Left renal pelvis (tissue), 4 donors: ENCODE data around the gene STC2. TPM values are rescaled to one million over a fixed set of nuclear protein-coding genes. Genes with fewer than 3 reads are reported as not detected.
A peak's percentile ranks its signal among the peaks of the same experiment; 100 is the strongest.
"Not testable (repeated sequence)": the region's sequence is repeated elsewhere in the genome, so short reads cannot be mapped to it uniquely, and the experiment has no call there.

Source experiments
- DNase-seq, 4 donors: peaks; one replicate each; pipeline ENCODE4 v3.0.0-alpha.2; 2013; ENCODE audit warnings: low read depth in 4 of 4, low spot score in 3 of 4
- polyA plus RNA-seq, 4 donors: library from polyadenylated mRNA; unstranded; fragments of 120-200 nt; gene quantifications; one replicate each; pipeline ENCODE4 v1.2.1, GENCODE V29; 2013; ENCODE audit not compliant: insufficient read length in 4 of 4

The STC2 gene
- polyA plus RNA-seq, 4 donors = 0.98 to 2.1 (median 1.5) TPM

DNA sequence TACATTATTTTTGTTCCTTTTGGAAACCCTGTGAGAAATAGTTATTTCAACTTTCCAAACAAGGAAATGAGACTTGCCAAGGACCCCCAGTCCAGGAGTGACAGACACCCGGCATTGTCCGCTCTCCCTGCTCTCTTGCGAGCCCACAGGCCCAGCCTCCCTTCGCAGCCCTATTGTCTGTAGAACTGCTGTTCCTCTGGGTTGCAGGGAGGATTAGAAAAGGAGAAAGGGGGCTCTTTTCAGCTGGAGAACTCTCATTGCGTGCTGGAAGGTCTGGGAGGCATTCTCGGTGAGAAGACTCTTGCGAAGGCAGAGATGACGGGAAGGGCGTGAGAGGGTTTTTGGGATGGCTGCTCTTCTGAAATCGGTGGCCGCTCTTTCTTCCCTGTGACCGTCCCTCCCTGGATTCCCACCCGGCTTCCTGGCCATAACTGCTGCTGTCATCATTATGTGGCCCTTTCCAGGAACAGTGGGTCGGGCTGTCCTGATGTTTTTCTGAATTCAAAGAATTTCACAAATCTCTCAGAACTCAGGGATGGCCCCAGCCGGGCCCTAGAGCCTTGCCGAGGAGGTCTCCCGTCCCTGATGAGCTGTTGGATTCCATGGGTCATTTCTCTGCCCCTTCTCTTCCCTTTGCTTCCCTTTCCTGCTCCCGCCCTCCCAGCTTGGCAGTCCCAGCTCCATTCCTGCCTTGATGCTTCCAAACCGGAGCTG lies 29.8 kb downstream of the STC2 start:
- DNase-seq = no peak

DNA sequence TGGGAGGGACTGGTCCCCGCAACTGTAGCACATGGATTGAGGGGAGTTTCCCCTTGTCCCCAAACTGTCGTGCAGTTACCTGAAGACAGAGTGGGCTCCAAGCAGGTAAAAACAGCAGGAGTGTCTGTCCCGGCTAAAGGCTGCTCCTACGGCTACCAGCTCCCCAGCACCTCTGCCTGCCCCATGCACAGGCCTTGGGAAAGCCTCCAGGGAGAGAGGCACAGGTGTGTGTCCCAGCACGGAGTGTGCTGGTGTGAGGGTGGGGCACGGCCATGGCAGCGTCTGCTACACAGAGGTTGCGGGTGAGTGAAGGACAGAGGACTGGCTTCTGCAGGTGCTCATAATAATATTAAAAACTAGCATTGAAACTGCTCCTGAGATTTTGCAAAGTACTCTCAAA lies 30.4 kb downstream of the STC2 start:
- DNase-seq = no peak

DNA sequence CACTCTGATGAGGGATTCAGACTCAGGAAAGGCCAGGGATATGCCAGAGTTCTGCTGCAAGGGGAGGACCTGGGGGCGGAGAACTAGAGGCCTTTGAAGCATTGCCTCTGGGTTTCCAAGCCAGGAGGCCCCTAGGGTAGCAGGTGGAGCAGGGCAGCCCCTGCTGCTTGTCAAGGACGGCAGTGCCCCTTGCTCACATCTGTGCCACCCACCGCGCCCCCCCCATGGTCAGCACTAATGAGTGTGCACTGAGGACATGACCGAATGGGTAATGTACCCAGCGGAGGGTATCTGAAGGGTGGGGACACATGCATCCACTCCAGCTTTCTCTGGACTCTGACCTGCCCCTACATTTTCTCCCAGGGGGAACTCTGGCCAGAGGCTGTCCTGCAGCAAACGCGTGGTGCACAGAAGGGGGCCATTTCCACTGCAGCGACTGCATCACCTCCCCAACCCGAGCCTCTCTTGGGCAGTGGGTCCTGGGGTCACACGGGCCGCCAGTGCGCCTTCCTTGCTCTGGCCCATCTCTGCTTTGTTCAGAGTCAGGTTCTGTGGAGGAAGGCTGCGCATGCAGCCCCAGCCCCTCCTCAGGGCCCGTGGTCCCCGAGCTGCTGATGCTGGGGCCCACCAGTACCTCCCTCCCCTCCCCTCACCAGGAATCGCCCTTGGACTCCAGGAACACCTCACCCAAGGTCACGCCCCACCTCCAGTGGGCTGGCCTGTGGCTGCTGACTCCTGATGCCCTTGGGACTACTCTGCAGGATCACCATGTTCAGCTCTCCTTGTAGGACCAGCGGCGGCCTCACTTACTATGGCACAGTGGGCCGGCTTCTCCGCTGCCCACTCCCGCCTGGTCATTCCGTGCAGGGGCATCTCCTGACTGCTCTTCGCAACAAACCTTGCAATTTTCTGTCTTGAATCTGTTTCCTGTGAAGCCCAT lies 31.2 kb downstream of the STC2 start:
- DNase-seq = no peak

DNA sequence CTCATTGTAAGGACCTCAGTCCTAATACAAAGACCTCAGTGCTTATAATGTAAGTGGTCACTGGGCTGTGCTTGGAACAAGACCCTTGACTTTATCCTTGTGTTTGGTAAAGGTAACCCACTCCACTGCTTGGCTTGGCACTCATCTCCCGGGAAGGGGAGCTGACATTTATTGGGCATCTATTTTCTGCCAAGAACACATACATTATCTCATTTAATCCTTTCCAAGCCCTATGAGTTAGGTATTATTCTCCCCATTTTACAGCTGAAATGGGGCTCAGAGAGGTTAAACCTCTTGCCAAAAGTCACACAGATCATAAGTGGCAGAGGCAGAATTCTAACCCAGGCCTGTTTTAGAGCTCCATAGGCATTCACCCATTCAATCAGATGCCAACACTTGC lies 32.4 kb downstream of the STC2 start:
- no peak for DNase-seq

DNA sequence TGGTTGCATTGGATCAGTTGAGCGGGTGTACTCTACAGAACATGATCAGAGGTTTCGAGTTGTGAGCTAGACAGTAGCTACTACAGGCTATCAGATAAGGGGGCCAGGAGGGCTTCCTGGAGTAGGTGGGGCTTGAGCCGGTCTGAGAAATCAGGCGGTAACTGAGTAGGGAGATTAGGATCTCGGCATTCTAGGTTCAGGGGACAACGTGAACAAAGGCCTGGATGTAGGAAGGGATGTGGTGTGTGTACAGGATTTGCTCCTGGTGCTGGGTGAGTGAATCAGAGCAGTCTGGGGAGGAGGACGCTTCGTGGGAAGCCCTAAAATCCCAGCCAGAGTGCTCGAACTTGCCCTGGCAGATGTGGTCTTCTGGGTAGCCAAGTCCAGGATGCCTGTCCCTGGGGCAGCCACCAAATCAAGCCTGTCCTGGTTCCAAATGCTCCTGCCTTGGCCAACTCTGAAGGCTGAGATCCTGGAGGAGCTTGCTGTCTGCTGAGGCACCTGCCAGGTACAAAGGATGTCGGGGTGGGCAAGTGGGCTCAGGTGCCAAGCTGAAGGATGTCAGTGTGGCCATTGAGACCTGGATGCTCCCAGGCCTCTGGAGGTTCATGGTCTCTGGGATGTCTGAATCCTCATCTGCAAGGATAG lies 33.4 kb downstream of the STC2 start:
- no peak for DNase-seq

DNA sequence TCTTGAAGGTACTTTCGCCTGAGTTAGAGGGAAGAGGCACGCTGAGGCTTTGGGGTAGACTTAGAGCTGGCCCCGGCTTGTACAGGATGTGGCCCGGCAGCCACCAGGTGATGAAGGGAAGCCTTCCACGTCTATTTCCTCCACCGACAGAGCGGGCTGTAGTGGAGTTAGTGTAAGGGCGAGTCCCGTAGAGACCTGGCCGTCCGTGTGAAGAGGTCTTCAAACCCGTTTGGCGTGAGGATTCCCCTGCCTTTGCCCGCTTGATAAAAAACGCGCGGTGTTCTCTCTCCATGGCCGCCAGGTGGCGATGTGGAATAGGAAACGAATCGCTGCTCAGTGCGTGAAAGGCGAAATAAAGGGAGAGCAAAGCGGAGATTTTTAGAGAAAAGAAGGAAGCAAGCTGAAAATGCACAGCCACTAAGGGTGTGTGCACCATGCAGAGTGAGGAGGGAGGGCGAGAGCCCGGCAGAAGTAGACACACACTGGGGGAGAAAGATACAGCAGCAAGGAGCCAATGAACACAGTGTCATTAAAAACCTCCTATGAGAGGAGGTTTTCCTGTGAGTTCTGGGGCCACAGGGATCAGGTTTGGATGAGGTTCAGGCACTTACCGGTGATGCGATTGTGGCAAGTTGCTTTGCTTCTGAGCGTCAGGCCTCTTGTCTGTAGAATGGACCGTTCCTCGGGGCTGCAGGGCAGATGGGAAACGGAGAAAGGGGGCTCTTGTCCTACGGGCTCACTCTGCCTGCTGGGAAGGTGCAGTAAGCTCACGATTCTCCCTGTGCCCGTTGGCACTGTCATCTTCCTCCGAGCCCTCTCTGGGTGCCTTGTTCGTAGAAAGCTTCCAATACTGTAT lies 34.2 kb downstream of the STC2 start:
- peak in 3 of 4 donors; percentile 60 to 65 (median 61) for DNase-seq

DNA sequence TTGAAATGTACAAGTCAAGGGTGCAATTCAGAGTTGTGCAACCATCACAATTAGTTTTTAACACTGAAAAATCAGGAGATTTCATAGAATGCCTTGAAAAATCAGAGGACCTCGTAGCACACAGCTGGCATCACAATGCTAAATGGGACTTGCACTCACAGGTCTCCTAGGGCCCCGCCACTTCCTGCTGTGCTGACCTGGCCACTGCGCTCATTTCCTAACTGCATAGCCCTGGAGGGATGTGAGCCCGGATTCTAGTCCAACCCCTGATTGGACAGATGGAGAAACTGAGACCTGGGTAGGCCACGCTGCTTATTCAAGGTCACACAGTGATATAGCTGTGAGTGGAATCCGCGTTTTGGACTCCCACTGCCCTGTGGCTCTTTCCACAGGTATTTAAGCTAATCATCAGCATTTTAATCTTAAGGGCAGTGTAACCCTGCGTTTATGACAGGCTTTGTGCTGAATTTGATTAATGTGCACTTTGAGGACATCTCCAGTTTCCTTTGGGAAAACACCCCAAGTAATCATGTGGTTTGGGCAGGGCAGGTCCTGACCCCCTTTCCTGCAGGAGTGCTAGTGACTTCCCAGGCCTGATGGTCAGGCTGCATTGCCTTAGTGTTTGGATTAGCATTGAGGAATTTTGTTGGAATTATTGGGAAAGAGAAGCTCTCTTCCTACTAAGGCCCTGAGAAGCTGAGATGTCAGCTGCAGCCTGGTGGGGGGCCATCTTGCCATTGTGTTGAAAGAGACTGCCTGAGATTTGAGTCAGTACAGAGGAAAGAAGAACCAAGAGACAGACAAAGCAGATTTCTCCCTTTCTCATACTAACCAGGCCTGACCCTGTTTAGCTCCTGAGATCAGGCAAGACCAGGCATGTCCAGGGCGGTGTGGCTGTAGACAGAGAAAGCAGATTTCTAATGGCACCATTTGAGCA lies 36.2 kb downstream of the STC2 start:
- DNase-seq = no peak

DNA sequence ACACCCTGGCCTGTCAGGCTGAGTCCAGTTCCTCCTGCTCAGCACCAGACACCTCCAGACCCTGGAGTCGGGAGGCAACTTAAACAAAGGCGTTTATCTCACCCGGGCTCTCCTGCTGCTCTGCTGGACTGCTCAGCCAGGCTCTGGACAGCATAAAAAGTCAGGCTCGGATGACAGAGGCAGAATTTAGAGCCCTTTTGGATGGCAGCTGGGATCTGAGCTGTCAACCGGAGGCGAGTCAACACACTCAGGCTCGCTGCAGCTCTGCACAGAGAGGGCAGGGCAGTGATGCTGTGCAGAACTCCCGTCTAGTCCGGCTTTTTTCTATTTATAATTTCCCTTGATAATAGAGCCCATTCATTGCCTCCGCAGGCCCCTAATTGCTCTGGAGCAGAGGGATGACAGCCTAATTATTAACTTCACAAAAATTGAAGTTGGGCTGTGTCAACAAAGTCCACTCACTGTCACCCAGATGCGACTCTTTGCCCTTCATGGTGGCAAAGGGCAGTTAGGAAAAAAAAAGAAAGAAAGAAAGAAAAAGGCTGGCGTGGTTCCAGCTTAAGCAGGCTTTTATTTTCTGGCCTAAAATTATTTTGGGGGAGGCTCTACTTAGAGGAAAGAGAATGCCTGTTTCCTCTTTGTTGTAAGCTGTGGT lies 37.6 kb downstream of the STC2 start:
- no peak for DNase-seq

DNA sequence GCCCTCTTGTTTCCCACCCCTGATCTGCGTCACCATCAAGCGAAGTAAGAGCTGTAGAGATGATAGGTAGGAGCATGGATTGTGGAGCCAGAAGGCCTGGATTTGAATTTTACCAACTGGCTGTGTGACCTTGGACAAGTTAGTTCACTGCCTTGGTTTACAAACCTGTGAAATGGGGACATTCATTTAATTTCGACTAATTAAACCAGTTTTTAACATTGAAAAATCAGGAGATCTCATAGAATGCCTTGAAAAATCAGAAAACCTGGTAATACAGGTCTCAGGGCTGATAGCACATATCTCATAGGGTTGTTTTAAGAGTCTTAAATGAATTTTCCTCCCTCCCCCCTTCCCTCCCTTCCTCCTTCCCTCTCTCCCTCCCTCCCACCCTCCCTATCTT lies 38.8 kb downstream of the STC2 start:
- DNase-seq = no peak

DNA sequence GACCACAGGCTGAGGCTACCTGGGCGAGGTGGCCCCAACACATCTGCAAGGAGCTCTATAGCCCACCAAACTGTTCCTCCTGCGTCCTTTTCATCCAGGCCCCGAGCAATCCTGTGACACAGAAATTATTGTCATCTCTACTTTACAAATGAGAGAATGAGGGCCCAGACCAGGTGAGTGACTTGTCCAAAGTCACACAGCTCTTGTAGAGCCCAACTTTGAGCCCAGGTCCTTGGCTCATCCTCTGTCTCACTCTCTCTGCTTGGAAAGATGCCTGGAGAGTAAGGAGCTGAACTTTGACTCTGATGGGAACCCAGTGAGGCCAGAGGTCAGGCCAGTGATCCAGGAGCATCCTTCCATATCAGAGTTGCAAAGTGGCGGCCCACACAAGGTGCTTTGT lies 39.6 kb downstream of the STC2 start:
- no peak for DNase-seq

DNA sequence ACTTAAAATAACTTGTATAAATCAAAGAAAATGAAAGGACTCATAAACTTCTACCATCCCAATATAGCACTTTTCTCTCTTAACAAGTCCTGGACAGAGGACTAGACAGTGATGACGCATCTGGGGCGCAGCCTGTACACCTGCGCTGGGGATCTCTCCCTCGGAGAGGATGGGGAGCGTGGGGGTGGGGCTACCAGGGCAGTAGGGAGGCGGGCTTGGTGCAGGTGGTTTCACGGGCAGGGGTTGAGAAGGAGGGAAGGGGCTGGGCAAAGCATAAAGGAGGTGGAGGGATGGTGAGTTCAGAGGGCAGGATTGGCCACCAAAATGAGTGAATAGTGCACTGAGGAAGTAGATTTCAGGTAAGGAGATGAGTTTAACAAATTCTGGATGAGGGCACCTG lies 41.1 kb downstream of the STC2 start:
- DNase-seq = no peak

DNA sequence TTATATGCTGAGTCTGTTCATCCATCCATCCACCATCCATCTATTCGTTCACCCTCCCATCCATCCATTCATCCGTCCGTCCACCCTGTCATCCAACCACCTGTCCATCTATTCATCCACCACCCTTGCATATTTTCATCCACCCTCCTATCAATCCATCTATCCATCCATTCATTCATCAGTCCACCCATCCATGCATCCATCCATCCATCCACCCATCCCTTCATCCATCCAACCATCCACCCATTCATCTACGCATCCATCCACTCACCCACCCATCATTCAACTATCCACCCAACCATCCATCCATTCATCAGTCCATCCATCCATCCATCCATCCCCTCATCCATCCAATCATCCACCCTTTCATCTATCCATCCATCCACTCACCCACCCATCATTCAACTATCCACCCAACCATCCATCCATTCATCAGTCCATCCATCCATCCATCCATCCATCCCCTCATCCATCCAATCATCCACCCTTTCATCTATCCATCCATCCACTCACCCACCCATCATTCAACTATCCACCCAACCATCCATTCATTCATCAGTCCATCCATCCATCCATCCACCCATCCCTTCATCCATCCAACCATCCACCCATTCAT lies 43.8 kb downstream of the STC2 start:
- DNase-seq = not testable (repeated sequence)

DNA sequence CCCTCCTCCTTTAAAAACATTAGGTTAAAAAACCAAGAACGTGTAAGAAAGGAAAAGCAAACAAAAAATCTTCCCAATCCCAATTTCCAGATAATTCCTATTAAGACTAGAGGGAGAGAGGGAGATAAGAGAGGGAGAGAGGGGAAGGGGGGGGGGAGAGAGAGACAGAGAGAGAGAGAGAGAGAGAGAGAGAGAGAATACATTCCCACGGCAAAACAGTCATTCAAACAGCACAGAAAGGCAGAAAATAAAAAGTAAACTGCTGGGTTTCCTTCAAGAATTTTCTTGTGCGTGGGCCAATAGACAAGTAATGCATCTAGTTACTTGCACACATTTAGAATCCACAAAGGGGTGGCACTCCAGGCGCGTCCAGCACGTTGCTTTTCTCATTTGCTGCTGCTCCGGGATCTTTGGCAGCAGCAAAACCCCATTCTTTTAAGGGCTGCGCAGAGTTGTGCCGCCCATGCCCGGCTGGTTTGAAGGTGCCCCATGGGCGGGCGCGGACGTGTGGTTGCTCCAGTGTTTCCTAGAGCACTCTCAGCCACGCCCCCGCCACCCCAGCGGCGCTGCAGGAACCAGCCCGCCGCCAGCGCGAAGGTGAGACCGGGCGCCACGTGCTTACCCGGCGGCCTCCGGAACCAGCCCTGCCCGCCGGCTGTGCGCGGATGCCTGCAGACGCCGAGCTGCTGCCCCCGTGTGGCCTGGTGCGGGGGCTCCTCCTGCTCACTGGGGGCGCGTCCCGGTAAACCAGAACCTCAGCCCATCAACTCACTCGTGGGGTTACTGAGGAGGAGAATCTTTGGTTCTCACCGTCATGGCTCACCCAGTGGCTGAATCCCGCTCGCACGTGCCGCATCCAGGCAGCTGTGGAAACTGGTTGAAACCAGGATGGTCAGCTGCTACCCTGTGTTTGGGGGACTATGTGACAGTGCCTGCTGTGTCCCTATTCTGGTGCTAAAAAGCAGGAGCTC lies 44.6 kb downstream of the STC2 start:
- peak in 1 of 4 donors; percentile 44 for DNase-seq

DNA sequence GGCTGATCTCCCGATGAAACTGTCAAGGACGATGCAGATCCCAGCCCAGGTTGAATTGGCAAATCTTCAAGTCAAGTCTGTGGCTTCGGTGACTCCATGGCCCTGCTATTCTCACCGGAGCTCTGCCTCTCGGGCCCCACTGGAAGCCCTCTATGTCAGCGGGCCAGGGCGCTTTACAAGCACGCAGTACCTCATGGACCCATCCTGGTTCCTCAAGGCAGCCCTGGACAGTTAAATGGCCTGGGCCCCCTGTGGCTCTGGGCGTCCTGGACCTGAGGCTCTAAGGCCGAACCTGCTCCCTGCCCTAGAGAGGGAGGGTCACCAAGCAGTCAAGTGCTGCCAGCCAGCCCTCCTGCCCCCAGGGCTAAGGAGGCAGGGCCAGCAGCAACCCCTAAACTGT lies 45.3 kb downstream of the STC2 start:
- DNase-seq = no peak

DNA sequence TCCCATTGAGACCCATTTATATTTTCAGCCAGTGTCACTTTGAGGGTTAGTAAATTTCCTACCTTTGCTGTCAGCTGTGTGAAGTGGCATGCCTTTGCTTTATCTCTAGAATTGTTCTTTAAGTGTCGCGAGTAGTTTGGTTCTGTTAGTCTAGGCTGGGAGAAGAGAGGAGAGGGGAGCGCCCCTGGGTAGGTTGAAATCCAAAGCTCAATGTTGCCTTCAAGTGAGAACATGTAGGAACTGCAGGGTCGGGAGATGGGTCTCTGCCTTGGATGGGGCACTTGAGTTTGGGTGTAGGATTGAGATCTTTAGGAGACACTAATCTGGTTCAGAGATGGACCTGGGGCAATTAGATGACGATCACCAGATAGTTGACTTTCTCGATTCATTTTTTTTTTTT lies 46.3 kb downstream of the STC2 start:
- no peak for DNase-seq

DNA sequence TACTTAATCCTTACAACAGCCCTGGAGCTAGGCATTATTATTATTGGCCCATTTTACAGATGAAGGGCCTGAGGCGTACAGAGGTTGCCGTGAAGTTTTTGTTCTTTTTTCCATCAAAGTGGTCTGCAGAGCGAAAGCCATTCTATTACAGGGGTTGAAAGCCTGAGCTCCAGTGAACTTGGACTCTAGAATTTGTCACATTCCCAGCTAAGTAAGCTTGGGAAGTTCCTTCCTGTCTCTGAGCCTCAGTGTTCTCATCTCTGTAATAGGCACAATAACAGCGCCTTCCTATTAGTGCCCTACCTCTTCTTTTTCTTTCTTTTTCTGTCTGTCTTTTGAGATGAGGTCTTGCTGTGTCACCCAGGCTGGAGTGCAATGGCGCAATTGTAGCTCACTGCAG lies 49.0 kb downstream of the STC2 start:
- no peak for DNase-seq

DNA sequence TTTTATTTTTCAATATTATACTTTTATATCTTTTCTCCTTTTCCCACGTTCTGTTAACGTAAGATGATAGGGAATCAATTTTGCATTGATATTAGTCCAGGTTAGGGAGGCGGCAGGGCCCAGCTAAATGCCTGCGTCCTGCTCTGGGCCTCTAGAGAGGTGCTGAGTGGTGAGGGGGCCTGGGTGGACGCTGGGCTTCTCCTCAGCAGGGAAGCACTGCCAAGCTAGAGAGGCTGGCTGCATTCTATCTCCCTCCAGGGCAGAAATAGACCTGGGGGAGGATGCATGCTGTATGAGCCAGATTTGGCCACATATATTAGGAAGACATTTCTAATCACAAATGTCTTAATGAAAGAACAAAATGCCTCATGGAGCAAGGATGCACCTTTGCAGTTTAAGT lies 49.6 kb downstream of the STC2 start:
- DNase-seq = no peak
